Nephron progenitor cell (in vitro differentiated cells): Measurements from ENCODE around the gene CA10.

Experiments used
- DNase-seq: peaks from one replicate; pipeline ENCODE4 v3.0.0; 2021
- H3K27ac Mint-ChIP-seq: 2 replicates; pipeline ENCODE4 v1.8.0; 2021; ENCODE audit warnings: mild to moderate bottlenecking, moderate library complexity, mixed read lengths
- H3K27me3 Mint-ChIP-seq: 2 replicates; pipeline ENCODE4 v1.8.0; 2021; ENCODE audit warnings: mild to moderate bottlenecking, low read depth, mixed read lengths; ENCODE audit not compliant: poor library complexity
- H3K36me3 Mint-ChIP-seq: 2 replicates; pipeline ENCODE4 v1.8.0; 2021; ENCODE audit warnings: low read depth, mixed read lengths
- H3K4me1 Mint-ChIP-seq: 2 replicates; pipeline ENCODE4 v1.8.0; 2021; ENCODE audit warnings: mixed read lengths
- H3K4me3 Mint-ChIP-seq: 2 replicates; pipeline ENCODE4 v1.8.0; 2021; ENCODE audit warnings: mild to moderate bottlenecking, moderate library complexity, mixed read lengths
- H3K9me3 Mint-ChIP-seq: 2 replicates; pipeline ENCODE4 v1.8.0; 2021; ENCODE audit warnings: mild to moderate bottlenecking, moderate library complexity, mixed read lengths
- CTCF ChIP-seq: fragments of 200-600 bp; sonication (generic); IDR thresholded peaks from 2 replicates; pipeline ENCODE4 v1.5.0; 2021; ENCODE audit warnings: antibody characterized with exemption

CA10 gene

GRCh38 chr17:51643702-51644490, 514.6 kb downstream of the CA10 start:
- Mint-ChIP-seq H3K4me1 (peaks cover 9% of the 10 kb centered on the region), H3K36me3 (no peaks in the 10 kb centered on the region), H3K27me3 (peaks cover 15% of the 10 kb centered on the region), H3K9me3 (no peaks in the 10 kb centered on the region), H3K27ac (no peak overlapping the region), H3K4me3 (no peak overlapping the region)
- TF ChIP-seq CTCF: no peak
- DNase-seq: no peak

GRCh38 chr17:51642029-51642428, 516.5 kb downstream of the CA10 start:
- no peak overlapping the region for H3K4me3 Mint-ChIP-seq
- no peak overlapping the region for H3K27ac Mint-ChIP-seq
- no peaks in the 10 kb centered on the region for H3K36me3 Mint-ChIP-seq
- H3K4me1 Mint-ChIP-seq: peaks cover 7% of the 10 kb centered on the region
- no peaks in the 10 kb centered on the region for H3K9me3 Mint-ChIP-seq
- TF ChIP-seq CTCF: no peak
- H3K27me3 Mint-ChIP-seq: peaks cover 16% of the 10 kb centered on the region
- no peak for DNase-seq

GRCh38 chr17:51640108-51640622, 518.3 kb downstream of the CA10 start:
- DNase-seq: no peak
- H3K9me3 Mint-ChIP-seq: no peaks in the 10 kb centered on the region
- no peaks in the 10 kb centered on the region for H3K36me3 Mint-ChIP-seq
- TF ChIP-seq CTCF: peak; percentile 40
- H3K27ac Mint-ChIP-seq: peak overlapping the region; percentile 52
- H3K4me1 Mint-ChIP-seq: no peaks in the 10 kb centered on the region
- H3K4me3 Mint-ChIP-seq: no peak overlapping the region
- peaks cover 14% of the 10 kb centered on the region for H3K27me3 Mint-ChIP-seq

GRCh38 chr17:51638971-51639370, 519.5 kb downstream of the CA10 start:
- no peak for TF ChIP-seq CTCF
- H3K4me3 Mint-ChIP-seq: no peak overlapping the region
- no peak for DNase-seq
- no peak overlapping the region for H3K27ac Mint-ChIP-seq
- H3K4me1 Mint-ChIP-seq: no peaks in the 10 kb centered on the region
- H3K27me3 Mint-ChIP-seq: peaks cover 14% of the 10 kb centered on the region
- H3K9me3 Mint-ChIP-seq: no peaks in the 10 kb centered on the region
- H3K36me3 Mint-ChIP-seq: no peaks in the 10 kb centered on the region

GRCh38 chr17:51636291-51636690, 522.2 kb downstream of the CA10 start:
- Mint-ChIP-seq H3K27ac (no peak overlapping the region), H3K9me3 (no peaks in the 10 kb centered on the region), H3K4me3 (no peak overlapping the region)

More at GRCh38 chr17:51636291-51636690, 522.2 kb downstream of the CA10 start:
- DNase-seq: no peak
- no peaks in the 10 kb centered on the region for H3K4me1 Mint-ChIP-seq
- TF ChIP-seq CTCF: no peak
- H3K36me3 Mint-ChIP-seq: no peaks in the 10 kb centered on the region
- peaks cover 12% of the 10 kb centered on the region for H3K27me3 Mint-ChIP-seq
